HepG2 (cell line): Measurements from ENCODE around the gene MFSD12. TPM values are rescaled to one million over a fixed set of nuclear protein-coding genes. Genes with fewer than 3 reads are reported as not detected.
A peak's percentile ranks its signal among the peaks of the same experiment; 100 is the strongest.

Experiments used
- ATRX ChIP-seq: sonication (generic); formaldehyde crosslinking; IDR thresholded peaks from 2 replicates; pipeline ENCODE4 v1.4.0; 2020; ENCODE audit warnings: missing genetic modification reagents, borderline replicate concordance
- FOSL2 ChIP-seq: sonication (generic); formaldehyde crosslinking; IDR thresholded peaks from 2 replicates; pipeline ENCODE4 v1.4.0; 2020; ENCODE audit warnings: missing genetic modification reagents
- GPN1 ChIP-seq: sonication (generic); formaldehyde crosslinking; IDR thresholded peaks from 2 replicates; pipeline ENCODE4 v1.5.1; 2020; ENCODE audit warnings: missing genetic modification reagents, borderline replicate concordance
- IKZF4 ChIP-seq: sonication (generic); formaldehyde crosslinking; IDR thresholded peaks from 2 replicates; pipeline ENCODE4 v1.5.1; 2020; ENCODE audit warnings: borderline replicate concordance, mild to moderate bottlenecking, low read depth, missing genetic modification reagents; ENCODE audit errors: not compliant biosample characterization
- MAZ ChIP-seq, 2 experiments: sonication (generic) in 1 of 2; formaldehyde crosslinking in 1 of 2; IDR thresholded peaks; 2 replicates each; pipeline versions ENCODE4 v1.5.0 to v1.6.1; 2012 to 2020; ENCODE audit warnings: low read depth in 2 of 2, mild to moderate bottlenecking in 2 of 2, borderline replicate concordance in 1 of 2, improper control_type of control experiment in 1 of 2, low read length in 1 of 2, missing genetic modification reagents in 1 of 2, moderate library complexity in 1 of 2
- NFE2 ChIP-seq: sonication (generic); formaldehyde crosslinking; IDR thresholded peaks from 2 replicates; pipeline ENCODE4 v1.4.0; 2020; ENCODE audit warnings: missing genetic modification reagents
- RBM22 ChIP-seq: fragments of 200-400 bp; formaldehyde crosslinking; optimal IDR thresholded peaks from 2 replicates; pipeline ENCODE3; 2017; ENCODE audit warnings: mild to moderate bottlenecking, low read length, moderate library complexity
- SALL1 ChIP-seq: sonication (generic); formaldehyde crosslinking; IDR thresholded peaks from 2 replicates; pipeline ENCODE4 v1.8.0; 2022; ENCODE audit warnings: mild to moderate bottlenecking, missing genetic modification reagents
- SKI ChIP-seq: fragments of 450-650 bp; IDR thresholded peaks from one replicate; pipeline ENCODE4 v1.6.1; 2018; ENCODE audit warnings: mild to moderate bottlenecking; ENCODE audit not compliant: partially characterized antibody
- SOX6 ChIP-seq, 2 experiments: fragments of 450-650 bp in 1 of 2; sonication (generic) in 1 of 2; formaldehyde crosslinking in 1 of 2; IDR thresholded peaks; 2 replicates each; pipeline versions ENCODE4 v1.4.0 to v1.6.1; 2017 to 2020; ENCODE audit warnings: antibody characterized with exemption in 1 of 2, mild to moderate bottlenecking in 1 of 2, missing genetic modification reagents in 1 of 2
- SRY ChIP-seq: sonication (generic); formaldehyde crosslinking; IDR thresholded peaks from 2 replicates; pipeline ENCODE4 v1.8.0; 2022; ENCODE audit warnings: mild to moderate bottlenecking, missing genetic modification reagents
- TAF15 ChIP-seq: fragments of 200-400 bp; formaldehyde crosslinking; IDR thresholded peaks from one replicate; pipeline ENCODE4 v1.6.1; 2018; ENCODE audit warnings: mild to moderate bottlenecking, low read depth, low read length; ENCODE audit not compliant: poor library complexity, severe bottlenecking
- ZIK1 ChIP-seq: sonication (generic); formaldehyde crosslinking; IDR thresholded peaks from 2 replicates; pipeline ENCODE4 v1.5.0; 2020; ENCODE audit warnings: mild to moderate bottlenecking, low read depth, missing genetic modification reagents, borderline replicate concordance
- ZNF121 ChIP-seq: sonication (generic); formaldehyde crosslinking; IDR thresholded peaks from 2 replicates; pipeline ENCODE4 v1.5.0; 2020; ENCODE audit warnings: mild to moderate bottlenecking, missing genetic modification reagents
- ZNF3 ChIP-seq: IDR thresholded peaks from 2 replicates; pipeline ENCODE4 v1.7.0; 2017; ENCODE audit warnings: inconsistent platforms
- polyA plus RNA-seq, 8 experiments: library from polyadenylated mRNA; depleted of rRNA in 3 of 8; stranded (reverse) in 7 of 8; unstranded in 1 of 8; fragments of >200 nt; fragmentation: Illumina TruSeq in 4 of 8; extraction: Trizol in 4 of 8; gene quantifications; 2 replicates each; pipeline versions ENCODE4 v1.2.1 to v1.2.3, GENCODE V29; 2011 to 2016; ENCODE audit warnings: low read depth in 4 of 8, missing spikeins in 1 of 8, mixed read lengths in 1 of 8; ENCODE audit not compliant: insufficient read depth in 1 of 8
- total RNA-seq, 5 experiments: library from RNA; depleted of rRNA; stranded (reverse); fragments of >200 nt; fragmentation: Illumina TruSeq; extraction: Trizol; gene quantifications; 2 replicates each; pipeline ENCODE4 v1.2.3, GENCODE V29; 2016; ENCODE audit warnings: low read depth in 1 of 5
- TF ChIP-seq, protein P1 (sequence below): sonication (generic); formaldehyde crosslinking; IDR thresholded peaks from 2 replicates; pipeline ENCODE4 v1.4.0; 2020; ENCODE audit warnings: missing genetic modification reagents
- TF ChIP-seq, protein P2 (sequence below): sonication (generic); formaldehyde crosslinking; IDR thresholded peaks from 2 replicates; pipeline ENCODE4 v1.8.0; 2022; ENCODE audit warnings: mild to moderate bottlenecking, missing genetic modification reagents, moderate library complexity
- TF ChIP-seq, protein P3 (sequence below): sonication (generic); formaldehyde crosslinking; IDR thresholded peaks from 2 replicates; pipeline ENCODE4 v1.4.0; 2020; ENCODE audit warnings: mild to moderate bottlenecking, missing genetic modification reagents
- TF ChIP-seq, protein P4 (sequence below): sonication (generic); formaldehyde crosslinking; conservative IDR thresholded peaks from 2 replicates; pipeline ENCODE4 v1.8.0; 2022; ENCODE audit warnings: mild to moderate bottlenecking, moderate library complexity, missing genetic modification reagents
- TF ChIP-seq, protein P5 (sequence below): sonication (generic); formaldehyde crosslinking; IDR thresholded peaks from 2 replicates; pipeline ENCODE4 v1.5.1; 2020; ENCODE audit warnings: mild to moderate bottlenecking, missing genetic modification reagents, moderate library complexity
- TF ChIP-seq, protein P6 (sequence below): sonication (generic); formaldehyde crosslinking; IDR thresholded peaks from 2 replicates; pipeline ENCODE4 v1.5.1; 2020; ENCODE audit warnings: missing genetic modification reagents, mild to moderate bottlenecking, borderline replicate concordance

The MFSD12 gene
- total and polyA plus RNA-seq, 2 of the 13 experiments (the other 11 are each of a cell fraction or from before 2014, with no cell fraction given), result 27.2 to 29.1 TPM

DNA sequence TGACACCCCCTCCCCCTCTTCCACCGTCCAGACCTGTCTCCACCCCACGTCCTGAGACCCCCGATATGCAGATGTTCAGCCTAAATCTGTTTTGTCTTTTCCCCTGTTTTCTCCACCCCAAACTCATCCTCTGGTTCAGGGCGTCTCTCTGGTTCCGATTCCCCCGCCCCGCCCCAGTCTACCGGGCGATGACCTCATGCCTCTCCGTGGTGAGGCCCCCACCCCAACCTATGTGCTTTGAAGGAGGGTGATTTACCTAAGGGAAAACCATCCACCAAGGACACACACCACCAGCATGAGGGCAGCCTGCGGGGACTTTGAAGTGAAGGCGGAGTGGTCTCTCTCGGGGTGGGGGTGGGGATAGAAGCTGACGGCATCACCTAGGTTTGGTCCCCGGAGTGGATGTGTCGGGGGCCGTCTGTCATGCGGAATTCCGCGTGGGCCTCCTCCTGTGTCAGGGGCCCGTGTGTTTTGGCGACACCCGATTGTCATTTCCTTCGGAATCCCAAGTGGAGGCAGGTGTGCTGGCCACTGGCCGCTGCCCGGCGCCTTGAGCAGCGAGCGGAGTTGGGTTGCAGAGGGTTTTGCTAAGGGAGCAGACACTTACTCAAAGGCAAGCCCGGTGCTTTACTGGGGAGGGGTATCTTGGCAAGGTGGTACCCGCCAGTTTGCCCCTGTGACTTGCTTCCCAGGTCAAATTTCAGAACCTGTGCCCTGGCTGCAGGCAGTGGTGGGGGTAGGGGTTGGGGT lies 49.8 kb downstream of the MFSD12 start (continued):
- TF ChIP-seq, protein P1, sequence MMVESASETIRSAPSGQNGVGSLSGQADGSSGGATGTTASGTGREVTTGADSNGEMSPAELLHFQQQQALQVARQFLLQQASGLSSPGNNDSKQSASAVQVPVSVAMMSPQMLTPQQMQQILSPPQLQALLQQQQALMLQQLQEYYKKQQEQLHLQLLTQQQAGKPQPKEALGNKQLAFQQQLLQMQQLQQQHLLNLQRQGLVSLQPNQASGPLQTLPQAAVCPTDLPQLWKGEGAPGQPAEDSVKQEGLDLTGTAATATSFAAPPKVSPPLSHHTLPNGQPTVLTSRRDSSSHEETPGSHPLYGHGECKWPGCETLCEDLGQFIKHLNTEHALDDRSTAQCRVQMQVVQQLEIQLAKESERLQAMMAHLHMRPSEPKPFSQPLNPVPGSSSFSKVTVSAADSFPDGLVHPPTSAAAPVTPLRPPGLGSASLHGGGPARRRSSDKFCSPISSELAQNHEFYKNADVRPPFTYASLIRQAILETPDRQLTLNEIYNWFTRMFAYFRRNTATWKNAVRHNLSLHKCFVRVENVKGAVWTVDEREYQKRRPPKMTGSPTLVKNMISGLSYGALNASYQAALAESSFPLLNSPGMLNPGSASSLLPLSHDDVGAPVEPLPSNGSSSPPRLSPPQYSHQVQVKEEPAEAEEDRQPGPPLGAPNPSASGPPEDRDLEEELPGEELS (CRISPR knock-in tag), result no peak
- TF ChIP-seq, protein P2, sequence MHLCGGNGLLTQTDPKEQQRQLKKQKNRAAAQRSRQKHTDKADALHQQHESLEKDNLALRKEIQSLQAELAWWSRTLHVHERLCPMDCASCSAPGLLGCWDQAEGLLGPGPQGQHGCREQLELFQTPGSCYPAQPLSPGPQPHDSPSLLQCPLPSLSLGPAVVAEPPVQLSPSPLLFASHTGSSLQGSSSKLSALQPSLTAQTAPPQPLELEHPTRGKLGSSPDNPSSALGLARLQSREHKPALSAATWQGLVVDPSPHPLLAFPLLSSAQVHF (CRISPR knock-in tag), result no peak
- TF ChIP-seq FOSL2, result peak; percentile 39
- TF ChIP-seq TAF15, result no peak
- no peak for TF ChIP-seq IKZF4
- TF ChIP-seq ZNF121 (CRISPR knock-in tag), result no peak
- TF ChIP-seq ZIK1 (CRISPR knock-in tag), result no peak
- no peak for TF ChIP-seq NFE2 (CRISPR knock-in tag)
- TF ChIP-seq, protein P3, sequence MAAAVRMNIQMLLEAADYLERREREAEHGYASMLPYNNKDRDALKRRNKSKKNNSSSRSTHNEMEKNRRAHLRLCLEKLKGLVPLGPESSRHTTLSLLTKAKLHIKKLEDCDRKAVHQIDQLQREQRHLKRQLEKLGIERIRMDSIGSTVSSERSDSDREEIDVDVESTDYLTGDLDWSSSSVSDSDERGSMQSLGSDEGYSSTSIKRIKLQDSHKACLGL (CRISPR knock-in tag), result no peak
- TF ChIP-seq RBM22, result no peak
- TF ChIP-seq, protein P4, sequence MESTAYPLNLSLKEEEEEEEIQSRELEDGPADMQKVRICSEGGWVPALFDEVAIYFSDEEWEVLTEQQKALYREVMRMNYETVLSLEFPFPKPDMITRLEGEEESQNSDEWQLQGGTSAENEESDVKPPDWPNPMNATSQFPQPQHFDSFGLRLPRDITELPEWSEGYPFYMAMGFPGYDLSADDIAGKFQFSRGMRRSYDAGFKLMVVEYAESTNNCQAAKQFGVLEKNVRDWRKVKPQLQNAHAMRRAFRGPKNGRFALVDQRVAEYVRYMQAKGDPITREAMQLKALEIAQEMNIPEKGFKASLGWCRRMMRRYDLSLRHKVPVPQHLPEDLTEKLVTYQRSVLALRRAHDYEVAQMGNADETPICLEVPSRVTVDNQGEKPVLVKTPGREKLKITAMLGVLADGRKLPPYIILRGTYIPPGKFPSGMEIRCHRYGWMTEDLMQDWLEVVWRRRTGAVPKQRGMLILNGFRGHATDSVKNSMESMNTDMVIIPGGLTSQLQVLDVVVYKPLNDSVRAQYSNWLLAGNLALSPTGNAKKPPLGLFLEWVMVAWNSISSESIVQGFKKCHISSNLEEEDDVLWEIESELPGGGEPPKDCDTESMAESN (CRISPR knock-in tag), result no peak
- TF ChIP-seq ZNF3 (CRISPR knock-in tag), result no peak
- no peak for TF ChIP-seq GPN1 (CRISPR knock-in tag)
- no peak for TF ChIP-seq SRY (CRISPR knock-in tag)
- no peak for TF ChIP-seq SOX6 (IDR thresholded peaks at IDR 0.05)
- TF ChIP-seq SOX6 (CRISPR knock-in tag; IDR thresholded peaks at IDR 0.05), result peak; percentile 53
- no peak for TF ChIP-seq SKI
- TF ChIP-seq MAZ (IDR thresholded peaks at IDR 0.05; ENCODE audit: borderline replicate concordance, low read depth, low read length), result peak; percentile 77; the same call in 1 of the 2 replicates
- peak; percentile 57; the same call in 1 of the 2 replicates for TF ChIP-seq MAZ (CRISPR knock-in tag; IDR thresholded peaks at IDR 0.05; ENCODE audit: low read depth)
- TF ChIP-seq, protein P5, sequence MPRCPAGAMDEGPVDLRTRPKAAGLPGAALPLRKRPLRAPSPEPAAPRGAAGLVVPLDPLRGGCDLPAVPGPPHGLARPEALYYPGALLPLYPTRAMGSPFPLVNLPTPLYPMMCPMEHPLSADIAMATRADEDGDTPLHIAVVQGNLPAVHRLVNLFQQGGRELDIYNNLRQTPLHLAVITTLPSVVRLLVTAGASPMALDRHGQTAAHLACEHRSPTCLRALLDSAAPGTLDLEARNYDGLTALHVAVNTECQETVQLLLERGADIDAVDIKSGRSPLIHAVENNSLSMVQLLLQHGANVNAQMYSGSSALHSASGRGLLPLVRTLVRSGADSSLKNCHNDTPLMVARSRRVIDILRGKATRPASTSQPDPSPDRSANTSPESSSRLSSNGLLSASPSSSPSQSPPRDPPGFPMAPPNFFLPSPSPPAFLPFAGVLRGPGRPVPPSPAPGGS (CRISPR knock-in tag), result peak; percentile 71; the same call in 1 of the 2 replicates
- TF ChIP-seq SALL1 (CRISPR knock-in tag), result peak; percentile 70
- TF ChIP-seq, protein P6, sequence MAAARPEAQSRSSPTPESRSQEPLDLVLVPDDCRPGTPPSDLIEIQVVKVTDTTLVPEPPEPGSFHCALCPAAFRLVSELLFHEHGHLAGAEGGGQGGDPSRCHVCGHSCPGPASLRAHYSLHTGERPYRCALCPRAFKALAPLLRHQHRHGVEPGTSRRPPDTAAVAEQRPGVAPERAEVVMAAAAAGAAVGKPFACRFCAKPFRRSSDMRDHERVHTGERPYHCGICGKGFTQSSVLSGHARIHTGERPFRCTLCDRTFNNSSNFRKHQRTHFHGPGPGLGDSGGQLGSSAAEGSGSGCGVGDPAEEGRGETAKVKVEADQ (CRISPR knock-in tag), result 0 out of 2 replicates have a peak, but pooled peaks have one; percentile 57
- TF ChIP-seq ATRX (CRISPR knock-in tag), result no peak
